ENCODE measurements around the gene SHROOM3.

- TF ChIP-seq CTCF (IDR thresholded peaks at IDR 0.05), result no peak
- TF ChIP-seq POLR2A (IDR thresholded peaks at IDR 0.05), result no peak
- peak; percentile 47 for TF ChIP-seq POLR2AphosphoS5 (IDR thresholded peaks at IDR 0.05)
- no peak for TF ChIP-seq EP300 (IDR thresholded peaks at IDR 0.05)
Observed at GRCh38 chr4:76708971-76709771, 274.1 kb downstream of the SHROOM3 start.
